Omental fat pad (tissue), 4 donors: Measurements from ENCODE around the gene GMCL1. TPM values are rescaled to one million over a fixed set of nuclear protein-coding genes. Genes with fewer than 3 reads are reported as not detected.
"Not testable (repeated sequence)": the region's sequence is repeated elsewhere in the genome, so short reads cannot be mapped to it uniquely, and the experiment has no call there.

Experiments used
- ATAC-seq: fragments of 150-250 bp; one replicate; pipeline ENCODE4 v1.9.1; 2016; ENCODE audit warnings: mild to moderate bottlenecking, moderate library complexity; ENCODE audit not compliant: low FRiP score
- DNase-seq: peaks from one replicate; pipeline ENCODE4 v3.0.0-alpha.2; 2019; ENCODE audit warnings: low spot score
- CTCF ChIP-seq, 3 donors: fragments of 450-650 bp; IDR thresholded peaks; one replicate each; pipeline ENCODE4 v1.5.1; 2016 to 2017; ENCODE audit warnings: antibody characterized with exemption in 3 of 3, mild to moderate bottlenecking in 3 of 3, moderate library complexity in 2 of 3
- total RNA-seq, 4 donors: library from RNA; depleted of rRNA; stranded (reverse); fragments of >200 nt; gene quantifications; one replicate each; pipeline ENCODE4 v1.1.0, GENCODE V29; 2016

The GMCL1 gene
- total RNA-seq, 4 donors from 2014 or later = 9.7 to 41.7 (median 20.4) TPM

- no peak for DNase-seq
- TF ChIP-seq CTCF (IDR thresholded peaks at IDR 0.05) = no peak
- ATAC-seq = peak; percentile 70
Observed at GRCh38 chr2:69798290-69798908, 31.1 kb upstream of the GMCL1 start.

GRCh38 chr2:69798909-69799526, 30.4 kb upstream of the GMCL1 start:
- DNase-seq (no peak), ATAC-seq (peak; percentile 12)
- no peak for TF ChIP-seq CTCF (IDR thresholded peaks at IDR 0.05)

GRCh38 chr2:69801745-69802290, 27.6 kb upstream of the GMCL1 start:
- no peak for DNase-seq
- TF ChIP-seq CTCF (IDR thresholded peaks at IDR 0.05) = no peak
- ATAC-seq = no peak

- DNase-seq, ATAC-seq: not testable (repeated sequence)
Observed at GRCh38 chr2:69802781-69803367, 26.6 kb upstream of the GMCL1 start.

- ATAC-seq (no peak), DNase-seq (no peak)
- TF ChIP-seq CTCF (IDR thresholded peaks at IDR 0.05) = no peak
Observed at GRCh38 chr2:69804416-69804815, 25.0 kb upstream of the GMCL1 start.

GRCh38 chr2:69805887-69806286, 23.6 kb upstream of the GMCL1 start:
- ATAC-seq = no peak
- DNase-seq = no peak
- no peak for TF ChIP-seq CTCF (IDR thresholded peaks at IDR 0.05)

GRCh38 chr2:69807821-69808540, 21.5 kb upstream of the GMCL1 start:
- no peak for TF ChIP-seq CTCF (IDR thresholded peaks at IDR 0.05)
- ATAC-seq = no peak
- DNase-seq = no peak
